GM21360 (cell line): ENCODE data around the gene TUBA8.
A peak's percentile ranks its signal among the peaks of the same experiment; 100 is the strongest.
"Not testable (repeated sequence)": the region's sequence is repeated elsewhere in the genome, so short reads cannot be mapped to it uniquely, and the experiment has no call there.

Source experiments
- ATAC-seq: cut with Tn5 transposase; IDR thresholded peaks from one replicate; pipeline ENCODE4 v1.9.1; 2021; ENCODE audit warnings: mild to moderate bottlenecking, moderate library complexity; ENCODE audit not compliant: unreplicated experiment

Gene TUBA8

GRCh38 chr22:18123476-18124025 is 12.9 kb downstream of the TUBA8 start:
- not testable (repeated sequence) for ATAC-seq

GRCh38 chr22:18126606-18127005 is 16.0 kb downstream of the TUBA8 start:
- ATAC-seq = no peak

- no peak for ATAC-seq
Measured at GRCh38 chr22:18130018-18130417, 19.4 kb downstream of the TUBA8 start.

DNA sequence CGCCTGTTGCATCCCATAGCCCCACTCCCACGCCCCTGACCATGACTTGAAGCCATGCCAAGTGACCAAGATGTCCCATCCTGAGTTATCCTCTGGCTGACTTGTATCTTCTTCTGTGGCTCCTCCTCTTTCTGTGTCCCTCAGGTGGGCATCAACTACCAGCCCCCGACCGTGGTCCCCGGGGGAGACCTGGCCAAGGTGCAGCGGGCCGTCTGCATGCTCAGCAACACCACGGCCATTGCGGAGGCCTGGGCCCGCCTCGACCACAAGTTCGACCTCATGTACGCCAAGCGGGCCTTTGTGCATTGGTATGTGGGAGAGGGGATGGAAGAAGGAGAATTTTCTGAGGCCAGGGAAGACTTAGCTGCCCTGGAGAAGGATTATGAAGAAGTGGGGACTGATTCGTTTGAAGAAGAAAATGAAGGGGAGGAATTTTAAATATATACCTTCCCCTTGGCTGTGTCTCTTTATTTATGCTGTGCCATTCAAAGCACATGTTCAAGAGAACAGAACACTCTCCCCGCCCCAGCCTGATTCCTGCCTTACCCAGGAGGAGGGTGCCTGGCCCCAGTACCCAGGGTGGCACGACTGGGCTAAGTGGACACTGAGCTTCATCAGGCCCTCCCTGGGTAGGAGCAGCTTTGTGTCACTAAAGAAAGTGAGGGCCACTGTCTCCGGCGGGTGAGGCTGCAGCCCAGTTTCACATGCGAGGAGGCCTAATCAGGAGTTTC is 20.3 kb downstream of the TUBA8 start:
- no peak for ATAC-seq

- no peak for ATAC-seq
Measured at GRCh38 chr22:18133452-18133851, 22.8 kb downstream of the TUBA8 start.

GRCh38 chr22:18136563-18137320 is 26.1 kb downstream of the TUBA8 start:
- no peak for ATAC-seq

- ATAC-seq = not testable (repeated sequence)
Measured at GRCh38 chr22:18141004-18141403, 30.4 kb downstream of the TUBA8 start.

GRCh38 chr22:18144105-18144504 is 33.5 kb downstream of the TUBA8 start:
- no peak for ATAC-seq

DNA sequence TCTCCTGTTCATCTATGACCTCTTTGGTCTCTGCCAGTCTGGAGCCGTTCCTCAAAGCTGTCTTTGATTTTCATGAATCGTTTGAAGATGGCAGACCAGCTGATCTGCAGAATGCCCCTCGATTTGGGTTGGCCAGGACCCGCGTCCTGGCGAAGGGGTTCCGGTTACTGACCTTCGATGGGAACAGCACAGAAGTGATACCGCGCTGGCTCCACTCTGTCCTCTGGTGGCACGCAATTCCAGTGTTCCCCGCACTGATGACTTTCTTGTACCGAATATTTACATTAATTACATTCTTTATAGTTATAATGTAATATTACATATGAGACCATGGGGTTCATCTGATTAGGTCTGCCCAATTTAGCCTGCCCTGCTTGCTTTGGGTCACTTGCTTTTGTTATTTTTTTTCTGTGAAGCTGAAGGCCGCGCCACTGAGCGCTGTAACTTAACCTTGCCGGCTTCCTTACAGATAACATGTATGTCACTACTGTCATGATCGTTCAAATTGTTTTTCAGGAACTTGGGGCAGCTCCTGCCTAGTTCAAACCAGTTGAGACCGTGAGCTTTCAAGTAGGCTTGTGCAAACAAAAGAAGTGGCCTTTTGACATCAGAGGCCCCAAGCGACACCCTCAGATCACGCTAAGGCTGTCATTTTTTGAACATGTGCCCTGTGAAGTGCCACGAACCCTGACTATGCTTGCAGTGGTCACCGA is 35.2 kb downstream of the TUBA8 start:
- ATAC-seq = no peak

- no peak for ATAC-seq
Measured at GRCh38 chr22:18146389-18146753, 35.8 kb downstream of the TUBA8 start.

- no peak for ATAC-seq
Measured at GRCh38 chr22:18147791-18148190, 37.2 kb downstream of the TUBA8 start.

DNA sequence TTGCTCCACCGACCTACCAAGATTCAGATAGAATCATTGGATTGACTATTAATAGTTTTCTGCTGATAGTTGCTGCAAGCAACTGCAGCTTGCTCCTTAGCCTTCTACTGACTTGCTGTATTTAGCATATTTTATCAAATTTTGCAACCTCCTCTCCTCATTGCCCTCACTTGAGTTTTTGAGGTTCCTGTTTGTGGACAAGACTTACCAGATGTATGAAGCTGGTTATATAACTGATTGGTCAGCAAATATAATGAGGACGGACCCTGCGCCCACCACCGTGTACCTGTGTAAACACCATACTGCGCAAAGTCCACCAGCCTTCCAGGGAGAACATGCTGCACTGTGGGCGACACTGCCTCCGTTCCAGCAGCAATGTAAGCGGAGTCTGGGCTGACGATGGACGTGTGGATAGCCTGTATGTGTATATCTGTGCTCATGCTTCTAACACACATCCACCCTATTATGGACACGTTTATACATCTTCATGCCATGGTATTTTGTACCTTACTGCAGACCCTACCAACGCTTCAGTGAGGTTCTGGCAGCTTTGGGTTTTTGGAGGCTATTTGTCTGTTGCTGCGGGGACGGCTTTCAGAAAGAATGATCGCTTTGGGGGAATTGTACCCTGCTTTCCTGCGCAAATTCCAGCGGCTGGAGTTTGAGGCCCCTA is 37.8 kb downstream of the TUBA8 start:
- no peak for ATAC-seq

- ATAC-seq = no peak
Measured at GRCh38 chr22:18152519-18152918, 41.9 kb downstream of the TUBA8 start.

GRCh38 chr22:18154821-18155390 is 44.3 kb downstream of the TUBA8 start:
- no peak for ATAC-seq

DNA sequence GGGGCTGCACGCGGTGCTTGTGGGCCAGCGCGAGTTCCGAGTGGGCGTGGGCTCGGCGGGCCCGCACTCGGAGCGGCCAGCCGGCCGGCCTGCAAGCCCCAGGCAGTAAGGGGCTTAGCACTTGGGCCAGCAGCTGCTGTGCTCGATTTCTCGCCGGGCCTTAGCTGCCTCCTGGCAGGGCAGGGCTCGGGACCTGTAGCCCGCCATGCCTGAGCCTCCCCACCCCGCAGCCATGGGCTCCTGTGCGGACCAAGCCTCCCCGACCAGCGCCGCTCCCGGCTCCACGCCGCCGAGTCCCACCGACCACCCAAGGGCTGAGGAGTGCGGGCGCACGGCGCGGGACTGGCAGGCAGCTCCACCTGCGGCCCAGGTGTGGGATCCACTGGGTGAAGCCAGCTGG is 44.9 kb downstream of the TUBA8 start:
- ATAC-seq = not testable (repeated sequence)

DNA sequence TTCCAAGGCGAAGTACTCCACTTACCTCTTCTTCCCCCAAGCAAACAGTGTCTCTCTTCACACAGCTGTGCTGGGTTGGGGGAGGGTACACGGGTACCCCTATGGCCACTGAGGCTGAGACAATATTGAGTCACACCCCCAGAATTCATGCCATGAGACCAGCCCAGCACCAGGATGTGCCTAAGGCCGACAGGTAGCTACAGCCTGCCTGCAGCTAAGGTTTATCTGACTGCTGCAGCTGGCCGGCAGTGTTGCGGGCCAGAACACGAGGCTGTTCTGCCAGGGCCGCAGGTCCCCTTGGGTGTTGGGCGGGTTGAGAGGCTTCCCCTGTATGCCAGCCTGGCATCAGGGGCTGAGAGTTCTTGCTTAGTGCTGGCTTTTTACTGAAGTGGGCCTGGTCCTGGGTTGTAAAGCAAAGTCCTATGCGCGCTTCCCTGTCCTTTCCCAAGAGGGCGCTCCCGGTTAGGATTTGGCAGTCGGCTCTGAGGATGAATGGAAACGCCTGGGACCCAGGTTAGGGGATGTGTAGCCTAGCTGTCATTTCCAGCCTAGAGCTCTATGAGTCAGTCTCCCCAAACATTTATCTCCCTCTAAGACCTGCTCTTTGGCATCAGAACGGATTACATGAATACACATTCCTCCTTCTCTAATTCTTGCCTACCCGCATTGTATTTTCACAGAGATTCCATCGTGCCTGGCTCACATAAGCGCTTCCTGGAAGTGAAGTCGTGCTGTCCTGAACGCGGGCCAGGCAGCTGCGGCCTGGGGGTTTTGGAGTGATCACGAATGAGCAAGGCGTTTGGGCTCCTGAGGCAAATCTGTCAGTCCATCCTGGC is 46.5 kb downstream of the TUBA8 start:
- ATAC-seq = no peak

DNA sequence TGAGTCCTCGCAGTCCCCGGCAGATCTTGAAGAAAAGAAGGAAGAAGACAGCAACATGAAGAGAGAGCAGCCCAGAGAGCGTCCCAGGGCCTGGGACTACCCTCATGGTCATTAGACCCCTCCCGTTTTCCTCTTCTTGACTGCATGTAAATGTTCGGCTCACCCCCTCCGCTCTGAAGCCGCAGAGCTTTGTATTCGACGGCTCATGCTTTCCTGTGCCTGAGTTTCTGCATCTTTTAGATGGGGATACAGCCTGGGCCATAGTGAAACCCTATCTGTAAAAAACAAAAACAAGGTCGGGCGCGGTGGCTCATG is 47.1 kb downstream of the TUBA8 start:
- ATAC-seq = no peak

DNA sequence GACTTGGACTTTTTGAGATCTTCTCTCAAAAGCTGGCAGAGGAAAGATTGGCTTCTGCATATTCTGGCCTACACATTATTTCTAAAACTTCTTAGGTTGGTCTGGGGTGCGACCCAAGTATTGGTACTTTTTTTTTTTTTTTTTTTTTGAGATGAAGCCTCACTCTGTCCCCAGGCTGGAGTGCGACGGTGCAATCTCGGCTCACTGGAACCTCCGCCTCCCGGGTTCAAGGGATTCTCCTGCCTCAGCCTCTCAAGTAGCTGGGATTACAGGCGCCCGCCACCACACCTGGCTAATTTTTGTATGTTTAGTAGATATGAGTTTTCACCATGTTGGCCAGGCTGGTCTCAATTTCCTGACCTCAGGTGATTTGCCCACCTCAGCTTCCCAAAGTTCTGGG is 50.0 kb downstream of the TUBA8 start:
- not testable (repeated sequence) for ATAC-seq

GRCh38 chr22:18163843-18164242 is 53.2 kb downstream of the TUBA8 start:
- ATAC-seq = peak; percentile 64

DNA sequence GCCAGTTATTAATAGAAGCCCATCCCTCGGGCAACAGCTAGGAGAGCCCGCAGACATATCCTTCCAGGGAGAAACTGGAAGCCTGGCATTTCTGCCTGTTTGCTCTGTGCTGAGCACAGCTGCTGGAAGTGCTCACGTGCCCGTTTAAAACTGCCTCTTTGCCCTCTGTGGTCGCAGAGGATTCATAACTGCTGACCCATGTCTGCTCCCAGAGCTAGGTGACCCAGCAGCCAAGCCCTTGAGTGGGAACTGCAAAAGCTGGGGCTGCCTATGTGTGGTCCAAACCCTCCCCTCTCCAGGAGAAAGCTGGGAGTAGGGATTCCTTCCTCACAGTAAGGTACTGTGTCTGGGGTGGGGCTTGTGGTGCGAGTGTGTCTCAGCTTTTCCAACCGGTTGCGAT is 54.0 kb downstream of the TUBA8 start:
- ATAC-seq = peak; percentile 22
